ENCODE data around the gene FIGN. TPM values are rescaled to one million over a fixed set of nuclear protein-coding genes. Genes with fewer than 3 reads are reported as not detected.

The FIGN gene
- total and polyA plus RNA-seq, 12 donors: 1.1 to 10.8 (median 5.2) TPM

DNA sequence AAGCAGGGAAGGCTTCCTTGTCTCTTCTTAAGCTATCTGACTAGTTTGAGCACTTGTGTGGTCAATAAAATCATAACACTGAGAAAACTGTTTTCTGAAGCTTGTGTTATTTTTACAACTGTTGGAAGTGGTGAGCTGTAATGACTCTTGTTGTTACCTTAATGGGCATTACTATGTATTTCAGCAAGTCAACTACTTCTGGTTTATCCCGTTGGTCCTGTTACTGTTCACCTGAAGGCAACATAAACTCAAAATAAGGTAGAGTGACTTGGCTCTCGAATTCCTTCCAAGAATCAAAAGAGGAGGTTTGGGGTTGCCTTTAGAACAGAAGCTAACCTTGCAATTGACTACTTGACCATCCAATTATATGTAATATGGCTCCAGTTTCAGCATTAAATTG, 23.2 kb upstream of the FIGN start:
- 53 to 68% (median 59%) methylated on average over 2 of the region's 2 CpGs for WGBS, 4 donors
- no peaks in the 10 kb centered on the region for H3K27me3 ChIP-seq
- no peak overlapping the region for H3K4me3 ChIP-seq
- no peaks in the 10 kb centered on the region for H3K9me3 ChIP-seq (replicated peaks in 1 of 3)
- intact Hi-C loops (cut with DNase I): no loop called here
- H3K27ac ChIP-seq: no peak overlapping the region
- H3K36me3 ChIP-seq (replicated peaks in 1 of 2): no peaks in the 10 kb centered on the region
- TF ChIP-seq, protein P1, sequence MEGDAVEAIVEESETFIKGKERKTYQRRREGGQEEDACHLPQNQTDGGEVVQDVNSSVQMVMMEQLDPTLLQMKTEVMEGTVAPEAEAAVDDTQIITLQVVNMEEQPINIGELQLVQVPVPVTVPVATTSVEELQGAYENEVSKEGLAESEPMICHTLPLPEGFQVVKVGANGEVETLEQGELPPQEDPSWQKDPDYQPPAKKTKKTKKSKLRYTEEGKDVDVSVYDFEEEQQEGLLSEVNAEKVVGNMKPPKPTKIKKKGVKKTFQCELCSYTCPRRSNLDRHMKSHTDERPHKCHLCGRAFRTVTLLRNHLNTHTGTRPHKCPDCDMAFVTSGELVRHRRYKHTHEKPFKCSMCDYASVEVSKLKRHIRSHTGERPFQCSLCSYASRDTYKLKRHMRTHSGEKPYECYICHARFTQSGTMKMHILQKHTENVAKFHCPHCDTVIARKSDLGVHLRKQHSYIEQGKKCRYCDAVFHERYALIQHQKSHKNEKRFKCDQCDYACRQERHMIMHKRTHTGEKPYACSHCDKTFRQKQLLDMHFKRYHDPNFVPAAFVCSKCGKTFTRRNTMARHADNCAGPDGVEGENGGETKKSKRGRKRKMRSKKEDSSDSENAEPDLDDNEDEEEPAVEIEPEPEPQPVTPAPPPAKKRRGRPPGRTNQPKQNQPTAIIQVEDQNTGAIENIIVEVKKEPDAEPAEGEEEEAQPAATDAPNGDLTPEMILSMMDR (IDR thresholded peaks at IDR 0.05): no peak
- no peak for TF ChIP-seq POLR2A (IDR thresholded peaks at IDR 0.05)
- no peaks in the 10 kb centered on the region for H3K4me1 ChIP-seq (replicated peaks in 1 of 2)
- no peak for DNase-seq

DNA sequence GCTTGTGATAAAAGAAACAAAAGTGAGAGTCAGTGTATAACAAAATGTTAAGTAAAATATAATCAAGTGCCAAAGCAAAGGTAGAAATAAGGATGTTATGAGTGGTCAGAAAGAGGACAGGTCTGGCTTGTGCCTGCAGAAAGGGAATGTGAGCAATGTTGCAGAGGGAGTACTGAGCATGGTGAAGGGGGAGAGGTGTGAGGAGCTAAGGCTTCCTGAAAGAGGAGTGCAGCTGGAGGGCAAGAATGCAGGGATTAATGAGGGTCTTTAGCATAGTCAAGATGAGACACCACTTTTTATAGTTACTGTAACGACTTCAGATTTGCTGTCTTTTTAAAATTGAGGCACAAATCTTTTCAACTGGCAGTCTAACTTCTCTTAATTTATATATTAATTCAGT, 22.0 kb upstream of the FIGN start:
- intact Hi-C loops (cut with DNase I): no loop called here
- WGBS, 4 donors: 39 to 67% (median 57%) methylated on average over 1 of the region's 1 CpG

DNA sequence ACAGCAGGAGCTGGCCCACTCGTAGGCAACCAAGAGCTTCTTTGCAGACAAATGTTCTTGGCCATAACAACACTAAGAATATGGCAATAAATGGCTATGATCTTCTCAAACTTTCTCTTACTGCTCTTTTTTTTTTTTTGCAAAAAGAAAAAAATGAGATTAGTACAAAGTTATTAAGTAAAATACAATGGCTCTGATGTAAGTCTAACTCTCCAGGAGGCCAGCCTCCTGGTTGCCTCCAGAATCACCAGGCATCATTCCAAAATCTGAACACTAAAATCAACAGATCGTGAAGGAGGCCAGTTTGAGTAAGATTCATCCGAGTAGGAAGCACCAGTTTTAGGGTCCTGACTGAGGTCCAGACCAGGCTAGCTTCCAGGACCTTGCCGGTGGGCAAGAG, 20.8 kb upstream of the FIGN start:
- no peaks in the 10 kb centered on the region for H3K36me3 ChIP-seq (replicated peaks in 1 of 2)
- TF ChIP-seq, protein P1 (IDR thresholded peaks at IDR 0.05): no peak
- no peak for TF ChIP-seq POLR2A (IDR thresholded peaks at IDR 0.05)
- no peak overlapping the region for H3K27ac ChIP-seq
- H3K4me3 ChIP-seq: no peak overlapping the region
- 50 to 83% (median 81%) methylated on average over 4 of the region's 4 CpGs for WGBS, 4 donors
- intact Hi-C loops (cut with DNase I): no loop called here
- no peaks in the 10 kb centered on the region for H3K27me3 ChIP-seq
- no peaks in the 10 kb centered on the region for H3K4me1 ChIP-seq (replicated peaks in 1 of 2)
- no peaks in the 10 kb centered on the region for H3K9me3 ChIP-seq (replicated peaks in 1 of 3)
- DNase-seq: no peak

More for the DNA sequence above, 22.0 kb upstream of the FIGN start:
- Histone ChIP-seq H3K4me1 (replicated peaks in 1 of 2) (no peaks in the 10 kb centered on the region), H3K27ac (no peak overlapping the region), H3K4me3 (no peak overlapping the region), H3K36me3 (replicated peaks in 1 of 2) (no peaks in the 10 kb centered on the region), H3K27me3 (no peaks in the 10 kb centered on the region), H3K9me3 (replicated peaks in 1 of 3) (no peaks in the 10 kb centered on the region)
- TF ChIP-seq POLR2A (IDR thresholded peaks at IDR 0.05): no peak
- TF ChIP-seq, protein P1 (IDR thresholded peaks at IDR 0.05): no peak
- DNase-seq: no peak

DNA sequence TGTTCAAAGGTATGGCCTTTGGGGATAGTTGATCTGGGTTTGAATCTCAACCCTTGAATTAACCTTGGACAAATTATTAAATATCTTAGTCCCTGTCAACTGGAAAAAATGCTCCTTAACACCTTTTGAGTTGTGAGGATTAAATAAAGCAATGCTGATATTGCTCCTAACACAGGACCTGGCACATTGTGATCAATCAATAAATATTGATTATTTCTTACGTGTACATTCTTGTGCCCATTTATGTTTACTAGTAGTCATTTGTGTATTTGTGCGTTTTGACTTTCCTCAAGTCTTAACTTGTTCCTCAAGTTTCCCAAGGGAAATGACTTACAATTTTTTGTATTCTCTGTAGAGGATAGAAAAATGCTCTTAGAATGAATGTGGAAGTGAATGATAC, 19.6 kb upstream of the FIGN start:
- Histone ChIP-seq H3K4me1 (replicated peaks in 1 of 2) (no peaks in the 10 kb centered on the region), H3K36me3 (replicated peaks in 1 of 2) (no peaks in the 10 kb centered on the region), H3K4me3 (no peak overlapping the region), H3K9me3 (replicated peaks in 1 of 3) (no peaks in the 10 kb centered on the region), H3K27me3 (no peaks in the 10 kb centered on the region), H3K27ac (no peak overlapping the region)
- 86 to 88% (median 87%) methylated on average over 2 of the region's 2 CpGs for WGBS, 4 donors
- TF ChIP-seq, protein P1 (IDR thresholded peaks at IDR 0.05): no peak
- TF ChIP-seq POLR2A (IDR thresholded peaks at IDR 0.05): no peak
- intact Hi-C loops (cut with DNase I): no loop called here
- DNase-seq: no peak
